ENCODE data around the gene PARVB. TPM values are rescaled to one million over a fixed set of nuclear protein-coding genes. Genes with fewer than 3 reads are reported as not detected.

Gene PARVB
- total RNA-seq, 4 donors from 2014 or later = 32.1 to 61.9 (median 41.9) TPM

GRCh38 chr22:44000123-44000522, 24.0 kb upstream of the PARVB start:
- no peaks in the 10 kb centered on the region for H3K9me3 ChIP-seq
- H3K4me1 ChIP-seq = no peaks in the 10 kb centered on the region
- H3K27me3 ChIP-seq = no peaks in the 10 kb centered on the region
- H3K36me3 ChIP-seq = peaks cover 0 to 50% of the 10 kb centered on the region in 2 donors
- no peak for ATAC-seq
- H3K27ac ChIP-seq = no peak overlapping the region
- no peak overlapping the region for H3K4me3 ChIP-seq
- TF ChIP-seq POLR2AphosphoS5 (IDR thresholded peaks at IDR 0.05) = no peak
- TF ChIP-seq POLR2A (IDR thresholded peaks at IDR 0.05) = no peak
- TF ChIP-seq CTCF (IDR thresholded peaks at IDR 0.05) = no peak
- TF ChIP-seq EP300 (IDR thresholded peaks at IDR 0.05) = no peak
- WGBS, 2 donors (ENCODE audit: low coverage in 1 of 2) = 88 to 92% methylated on average over 4 of the region's 4 CpGs

GRCh38 chr22:44001521-44001920, 22.6 kb upstream of the PARVB start:
- no peak overlapping the region for H3K4me3 ChIP-seq
- H3K36me3 ChIP-seq = peaks cover 0 to 40% of the 10 kb centered on the region in 2 donors
- no peak for ATAC-seq
- TF ChIP-seq POLR2A (IDR thresholded peaks at IDR 0.05) (no peak), CTCF (IDR thresholded peaks at IDR 0.05) (no peak), POLR2AphosphoS5 (IDR thresholded peaks at IDR 0.05) (no peak), EP300 (IDR thresholded peaks at IDR 0.05) (no peak)
- no peaks in the 10 kb centered on the region for H3K4me1 ChIP-seq
- H3K27me3 ChIP-seq = no peaks in the 10 kb centered on the region
- H3K9me3 ChIP-seq = peaks cover 0 to 8% (median 0%) of the 10 kb centered on the region in 3 donors
- H3K27ac ChIP-seq = no peak overlapping the region
- WGBS, 2 donors (ENCODE audit: low coverage in 1 of 2) = 74% methylated on average over 5 to 6 of the region's 7 CpGs

GRCh38 chr22:44002324-44002723, 21.8 kb upstream of the PARVB start:
- no peak for TF ChIP-seq CTCF (IDR thresholded peaks at IDR 0.05)
- no peak for TF ChIP-seq POLR2AphosphoS5 (IDR thresholded peaks at IDR 0.05)
- no peak for TF ChIP-seq POLR2A (IDR thresholded peaks at IDR 0.05)
- no peak for TF ChIP-seq EP300 (IDR thresholded peaks at IDR 0.05)
- WGBS, 2 donors (ENCODE audit: low coverage in 1 of 2) = 94% methylated on average over 7 of the region's 11 CpGs; no CpG with 5 or more reads in 1 of the 2 donors
- Histone ChIP-seq H3K36me3 (peaks cover 0 to 39% of the 10 kb centered on the region in 2 donors), H3K9me3 (peaks cover 0 to 8% (median 0%) of the 10 kb centered on the region in 3 donors), H3K4me3 (no peak overlapping the region), H3K4me1 (no peaks in the 10 kb centered on the region), H3K27me3 (no peaks in the 10 kb centered on the region), H3K27ac (no peak overlapping the region)
- no peak for ATAC-seq

- Histone ChIP-seq H3K27me3 (no peaks in the 10 kb centered on the region), H3K4me1 (no peaks in the 10 kb centered on the region), H3K27ac (no peak overlapping the region), H3K4me3 (no peak overlapping the region), H3K36me3 (peaks cover 0 to 32% of the 10 kb centered on the region in 2 donors), H3K9me3 (peaks cover 0 to 8% (median 0%) of the 10 kb centered on the region in 3 donors)
- WGBS, 2 donors (ENCODE audit: low coverage in 1 of 2) = 83 to 96% methylated on average over 5 to 8 of the region's 8 CpGs
- TF ChIP-seq EP300 (IDR thresholded peaks at IDR 0.05) (no peak), POLR2A (IDR thresholded peaks at IDR 0.05) (no peak), CTCF (IDR thresholded peaks at IDR 0.05) (no peak), POLR2AphosphoS5 (IDR thresholded peaks at IDR 0.05) (no peak)
- ATAC-seq = no peak
These were observed 21.1 kb upstream of the PARVB start for GRCh38 chr22:44002997-44003396.

GRCh38 chr22:44003405-44004103, 20.5 kb upstream of the PARVB start:
- Histone ChIP-seq H3K4me3 (no peak overlapping the region), H3K27ac (no peak overlapping the region), H3K27me3 (no peaks in the 10 kb centered on the region), H3K36me3 (peaks cover 0 to 27% of the 10 kb centered on the region in 2 donors), H3K9me3 (peaks cover 0 to 8% (median 0%) of the 10 kb centered on the region in 3 donors), H3K4me1 (no peaks in the 10 kb centered on the region)
- TF ChIP-seq CTCF (IDR thresholded peaks at IDR 0.05) = peak in 1 of 4 experiments; percentile 25
- TF ChIP-seq POLR2AphosphoS5 (IDR thresholded peaks at IDR 0.05) = no peak
- WGBS, 2 donors (ENCODE audit: low coverage in 1 of 2) = 86% methylated on average over 5 of the region's 7 CpGs; no CpG with 5 or more reads in 1 of the 2 donors
- ATAC-seq = no peak
